Heart right ventricle (tissue), 16 donors: Measurements from ENCODE around the gene NEU2. TPM values are rescaled to one million over a fixed set of nuclear protein-coding genes. Genes with fewer than 3 reads are reported as not detected.

ENCODE experiments used
- ATAC-seq, 8 donors: fragments of 200-7000 bp; cut with Tn5 transposase; one replicate each; pipeline ENCODE4 v1.9.1; 2020; ENCODE audit warnings: mild to moderate bottlenecking in 8 of 8, moderate library complexity in 8 of 8, moderate number of reproducible peaks in 1 of 8
- DNase-seq, 2 donors: peaks; one replicate each; pipeline ENCODE4 v3.0.0-alpha.2; 2020
- H3K27ac ChIP-seq, 10 donors: fragments of 200-600 bp; sonication (generic) in 2 of 10; one replicate each; pipeline versions ENCODE4 v1.5.0 to v1.8.0; 2020 to 2022; ENCODE audit warnings: mild to moderate bottlenecking in 3 of 10
- H3K27me3 ChIP-seq, 7 donors: fragments of 200-600 bp; one replicate each; pipeline ENCODE4 v1.8.0; 2021 to 2022; ENCODE audit warnings: mild to moderate bottlenecking in 2 of 7
- H3K36me3 ChIP-seq, 9 donors: fragments of 200-600 bp; sonication (generic) in 1 of 9; one replicate each; pipeline versions ENCODE4 v1.5.0 to v1.8.0; 2020 to 2022; ENCODE audit warnings: mild to moderate bottlenecking in 2 of 9
- H3K4me1 ChIP-seq, 9 donors: fragments of 200-600 bp; sonication (generic) in 1 of 9; one replicate each; pipeline versions ENCODE4 v1.5.0 to v1.8.0; 2020 to 2022; ENCODE audit warnings: mild to moderate bottlenecking in 4 of 9
- H3K4me3 ChIP-seq, 10 donors: fragments of 200-600 bp; sonication (generic) in 2 of 10; one replicate each; pipeline versions ENCODE4 v1.5.0 to v1.8.0; 2020 to 2022; ENCODE audit warnings: mild to moderate bottlenecking in 7 of 10, moderate library complexity in 2 of 10
- H3K9me3 ChIP-seq, 11 donors: fragments of 200-600 bp in 10 of 11; sonication (generic) in 2 of 11; one replicate each; pipeline versions ENCODE4 v1.5.0 to v1.8.0; 2013 to 2022; ENCODE audit warnings: mild to moderate bottlenecking in 2 of 11, control low read depth in 1 of 11, moderate library complexity in 1 of 11
- WGBS, 2 donors: extraction: QIAGEN DNeasy Blood & Tissue Kit; methylation state at CpG; one replicate each; pipeline ENCODE4 v1.1.7; 2013; ENCODE audit warnings: inconsistent platforms in 1 of 2; 5-methylcytosine and 5-hydroxymethylcytosine counted together
- intact Hi-C, 10 donors: fragments of 100-400 bp; cut with DNase I; formaldehyde crosslinking; loops; one replicate each; pipeline versions ENCODE4 v1.11.1 to v1.14.2; 2022
- long read RNA-seq, 3 donors: library from polyadenylated mRNA; unstranded; transcript quantifications; one replicate each; pipeline ENCODE4 v2.0.0, GENCODE V29; 2020 to 2021
- polyA plus RNA-seq, 2 donors: library from polyadenylated mRNA; stranded (reverse); fragments of 200-250 nt; gene quantifications; one replicate each; pipeline ENCODE4 v1.2.3, GENCODE V29; 2013
- total RNA-seq, 10 donors: library from RNA; stranded (reverse); fragmentation: NEBNext Ultra II Directional in 3 of 10; extraction: Animal tissue kit (Norgen Biotek cat#: 25700) in 3 of 10; gene quantifications; one replicate each; pipeline versions ENCODE4 v1.2.1 to v1.2.4, GENCODE V29; 2021 to 2023
- TF ChIP-seq, protein P1 (sequence below), 9 donors: fragments of 200-600 bp; sonication (generic) in 2 of 9; IDR thresholded peaks; one replicate each; pipeline versions ENCODE4 v1.5.0 to v1.8.0; 2021 to 2022; ENCODE audit warnings: antibody characterized with exemption in 9 of 9, mild to moderate bottlenecking in 5 of 9, moderate library complexity in 1 of 9
- donor health status: Arrhythmogenic right ventricular cardiomyopathy.
- donor health status: ischemic (EF 13 %, LVEDD 7.1; RV severe dilation, severe dysfunction).
- donor health status: healthy with polysubstance abuse.
- donor health status: DM: no; HTN: yes; CAD: no.
- donor health status: DM: no; HTN: no; CAD: no.
- donor health status: ischemic (EF 25% LVEDD 6.9; RV normal size, moderate dysfunction).
- donor health status: ischemic (EF 25% LVEDD 5.7; RV mildly dilated, moderate dysfunction).
- donor health status: healthy.
- donor health status: DM: yes; HTN: yes; CAD: no.
- donor health status: Ischemic cardiomyopathy.
- donor health status: ischemic (EF 35%, LVEDD 5.7; RV mildly dilated, moderate dysfunction).
- donor health status: nonischemic (EF 11% LVEDD 7.7; RV severe dilation, severe dysfunction).
- donor health status: DM: yes; HTN: yes; CAD: no.
- donor health status: PGD.
- donor health status: ischemic (EF 29% LVEDD 5.4; RV normal size, mild dysfunction).
- donor health status: nonischemic (EF 23%, LVEDD 6.1; RV moderate dilation, normal function).

NEU2 gene
- not detected for total RNA-seq
- not detected for polyA plus RNA-seq
- long read RNA-seq, donor 1, result 0 reads
- long read RNA-seq, donor 2, result 0 reads
- long read RNA-seq, donor 3, result 0 reads

DNA sequence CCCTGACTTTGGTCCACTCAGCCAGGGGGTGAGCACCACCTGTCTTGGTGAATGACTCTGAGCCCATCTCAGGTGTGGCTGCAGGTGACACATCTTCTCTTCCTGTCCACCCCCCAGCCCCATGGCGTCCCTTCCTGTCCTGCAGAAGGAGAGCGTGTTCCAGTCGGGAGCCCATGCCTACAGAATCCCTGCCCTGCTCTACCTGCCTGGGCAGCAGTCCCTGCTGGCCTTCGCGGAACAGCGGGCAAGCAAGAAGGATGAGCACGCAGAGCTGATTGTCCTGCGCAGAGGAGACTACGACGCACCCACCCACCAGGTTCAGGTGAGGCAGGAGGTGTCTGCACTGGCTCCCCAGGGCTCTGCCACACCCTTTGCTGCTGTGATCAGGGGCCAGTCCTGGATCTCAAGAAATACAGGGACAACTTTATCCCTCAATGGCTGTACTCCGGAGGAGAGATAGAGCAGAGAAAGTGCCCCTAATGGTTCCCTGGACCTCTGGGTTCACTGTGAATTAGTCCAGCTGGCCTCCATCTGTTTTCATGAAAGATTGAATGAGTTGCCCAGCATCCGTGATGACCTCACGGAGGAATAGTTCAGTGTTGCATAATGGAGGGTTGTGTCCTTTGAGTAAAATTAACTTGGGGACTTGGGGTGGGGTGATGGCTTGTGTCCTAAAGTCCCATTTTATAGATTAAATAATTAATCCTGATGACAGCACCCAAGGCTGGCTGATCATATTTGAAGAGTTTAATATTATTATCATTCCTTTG, at the start of gene NEU2:
NEU2 (plus strand) TSS at position 122 of the 770 bp plus-strand sequence; CDS start at position 122, 0 bp downstream.
- 89 to 93% methylated on average over 13 of the region's 13 CpGs for WGBS, 2 donors
- Histone ChIP-seq H3K27me3 (no peaks in the 10 kb centered on the region), H3K9me3 (no peaks in the 10 kb centered on the region), H3K36me3 (no peaks in the 10 kb centered on the region), H3K27ac (no peak within 1 kb of the TSS), H3K4me3 (no peak within 1 kb of the TSS), H3K4me1 (no peaks in the 10 kb centered on the region)
- ATAC-seq, result no peak
- TF ChIP-seq, protein P1, sequence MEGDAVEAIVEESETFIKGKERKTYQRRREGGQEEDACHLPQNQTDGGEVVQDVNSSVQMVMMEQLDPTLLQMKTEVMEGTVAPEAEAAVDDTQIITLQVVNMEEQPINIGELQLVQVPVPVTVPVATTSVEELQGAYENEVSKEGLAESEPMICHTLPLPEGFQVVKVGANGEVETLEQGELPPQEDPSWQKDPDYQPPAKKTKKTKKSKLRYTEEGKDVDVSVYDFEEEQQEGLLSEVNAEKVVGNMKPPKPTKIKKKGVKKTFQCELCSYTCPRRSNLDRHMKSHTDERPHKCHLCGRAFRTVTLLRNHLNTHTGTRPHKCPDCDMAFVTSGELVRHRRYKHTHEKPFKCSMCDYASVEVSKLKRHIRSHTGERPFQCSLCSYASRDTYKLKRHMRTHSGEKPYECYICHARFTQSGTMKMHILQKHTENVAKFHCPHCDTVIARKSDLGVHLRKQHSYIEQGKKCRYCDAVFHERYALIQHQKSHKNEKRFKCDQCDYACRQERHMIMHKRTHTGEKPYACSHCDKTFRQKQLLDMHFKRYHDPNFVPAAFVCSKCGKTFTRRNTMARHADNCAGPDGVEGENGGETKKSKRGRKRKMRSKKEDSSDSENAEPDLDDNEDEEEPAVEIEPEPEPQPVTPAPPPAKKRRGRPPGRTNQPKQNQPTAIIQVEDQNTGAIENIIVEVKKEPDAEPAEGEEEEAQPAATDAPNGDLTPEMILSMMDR (IDR thresholded peaks at IDR 0.05), result no peak
- no peak for DNase-seq
- intact Hi-C loops, result loop anchor here in 1 of 10 donors (10.0 kb wide), 1 partner anchor 178 kb away; no protein-coding TSS in a partner anchor

DNA sequence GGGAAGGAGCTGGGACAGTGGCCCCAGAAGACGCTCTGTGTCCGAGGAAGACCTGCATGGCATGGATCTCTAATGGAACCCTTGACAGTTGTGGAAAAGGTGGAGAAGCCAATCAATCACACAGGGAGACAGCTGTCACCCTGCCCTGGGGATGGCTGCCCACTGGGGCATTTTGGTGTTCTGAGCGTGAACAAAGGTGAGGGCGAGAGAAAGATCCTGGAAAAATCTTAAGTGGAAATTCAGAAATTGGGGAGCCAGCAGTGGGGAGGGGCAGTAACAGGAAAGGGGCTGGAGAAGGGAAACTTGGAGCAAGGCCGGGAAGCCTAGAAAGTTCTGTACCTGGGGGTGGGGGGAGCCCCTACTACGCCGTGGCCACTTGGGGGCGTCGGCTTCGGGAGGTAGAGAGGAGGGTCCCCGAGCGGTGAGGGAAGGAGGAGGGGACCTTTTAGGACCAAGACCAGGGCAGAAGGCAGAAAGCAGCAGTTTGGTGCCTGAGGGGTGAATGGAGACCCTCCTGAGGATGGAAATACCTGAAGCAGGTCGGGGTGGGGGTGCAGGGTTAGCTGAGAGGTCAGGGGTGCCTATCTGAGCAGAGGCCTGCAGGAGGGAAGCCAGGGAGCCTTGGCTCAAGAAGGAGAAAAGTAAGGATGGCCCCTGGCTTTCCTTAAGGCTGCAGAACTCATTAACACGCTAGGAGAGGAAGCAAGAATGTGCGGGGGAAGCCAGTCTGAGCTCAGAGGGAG, 49.4 kb upstream of the NEU2 start:
- ATAC-seq, result no peak
- Histone ChIP-seq H3K9me3 (peaks cover 0 to 7% (median 0%) of the 10 kb centered on the region in 11 donors), H3K36me3 (no peaks in the 10 kb centered on the region), H3K27me3 (peaks cover 0 to 70% (median 31%) of the 10 kb centered on the region in 7 donors), H3K27ac (no peak overlapping the region), H3K4me3 (no peak overlapping the region), H3K4me1 (no peaks in the 10 kb centered on the region)
- no peak for DNase-seq
- TF ChIP-seq, protein P1 (IDR thresholded peaks at IDR 0.05), result no peak
- WGBS, 2 donors, result 26 to 29% methylated on average over 15 of the region's 15 CpGs
- intact Hi-C loops, result no loop called here

DNA sequence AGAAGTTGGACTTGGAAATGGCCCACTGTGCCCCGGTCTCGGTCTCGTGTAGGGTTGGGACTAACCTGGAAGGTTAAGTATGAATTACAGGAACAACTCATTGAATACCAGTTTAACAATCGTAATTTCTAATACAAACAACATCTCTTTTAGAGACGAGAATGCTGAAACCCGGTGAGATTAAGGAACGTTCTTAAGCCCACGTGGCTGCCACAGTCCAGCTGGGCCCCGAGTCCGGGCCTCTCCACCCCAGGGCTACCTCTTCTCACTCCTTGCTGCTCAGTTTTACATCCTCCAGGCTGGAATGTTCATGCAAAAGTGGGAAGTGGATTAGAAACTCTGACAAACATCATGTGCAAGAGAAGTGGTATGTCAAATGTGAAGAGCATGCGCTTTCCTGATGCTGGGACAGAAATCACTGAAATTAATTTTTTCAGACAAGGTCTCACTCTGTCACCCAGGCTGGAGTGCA, 48.8 kb upstream of the NEU2 start:
- intact Hi-C loops, result no loop called here
- Histone ChIP-seq H3K9me3 (peaks cover 0 to 7% (median 0%) of the 10 kb centered on the region in 11 donors), H3K4me1 (no peaks in the 10 kb centered on the region), H3K4me3 (no peak overlapping the region), H3K36me3 (no peaks in the 10 kb centered on the region), H3K27ac (no peak overlapping the region), H3K27me3 (peaks cover 0 to 65% (median 31%) of the 10 kb centered on the region in 7 donors)
- TF ChIP-seq, protein P1 (IDR thresholded peaks at IDR 0.05), result no peak
- 52 to 55% methylated on average over 11 of the region's 11 CpGs for WGBS, 2 donors
- ATAC-seq (no peak), DNase-seq (no peak)

DNA sequence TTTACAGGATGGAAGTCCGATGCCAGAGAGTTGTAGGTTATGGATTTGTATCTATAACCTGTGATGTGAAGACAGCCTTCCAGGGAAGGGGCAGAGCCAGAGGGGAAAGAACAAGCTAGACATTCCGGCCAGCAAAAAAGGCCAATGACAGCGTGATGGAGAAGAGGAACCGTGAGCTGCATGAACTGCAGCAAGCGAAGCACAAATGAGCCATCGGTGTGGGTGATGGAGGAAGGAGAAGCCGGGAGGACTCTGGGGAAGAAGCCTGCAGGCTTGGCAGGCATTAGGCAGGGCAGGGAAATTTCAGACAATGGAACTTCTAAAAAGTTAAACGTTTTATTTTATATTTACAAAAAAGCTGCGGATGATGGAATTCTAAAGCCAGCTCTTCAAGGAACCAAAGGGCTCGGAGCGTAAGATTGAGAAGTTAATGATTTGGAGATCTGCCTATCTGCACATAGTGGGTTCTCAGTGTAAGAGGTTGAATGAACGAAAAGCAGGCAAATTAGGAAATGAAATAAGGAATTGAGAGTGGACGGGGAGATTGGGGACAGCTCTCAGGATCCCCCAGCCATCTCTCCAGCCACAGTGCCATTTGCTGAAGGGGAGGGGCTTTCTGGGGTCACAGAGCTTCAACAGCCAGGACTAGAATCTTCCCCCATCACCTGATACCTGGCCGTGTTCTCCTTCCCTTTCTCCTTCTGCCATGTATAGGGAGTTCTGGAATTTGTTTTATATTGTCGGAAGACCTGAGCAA, 47.8 kb upstream of the NEU2 start:
- intact Hi-C loops, result no loop called here
- TF ChIP-seq, protein P1 (IDR thresholded peaks at IDR 0.05), result no peak
- Histone ChIP-seq H3K4me3 (no peak overlapping the region), H3K4me1 (no peaks in the 10 kb centered on the region), H3K27me3 (peaks cover 0 to 61% (median 31%) of the 10 kb centered on the region in 7 donors), H3K9me3 (peaks cover 0 to 7% (median 0%) of the 10 kb centered on the region in 11 donors), H3K36me3 (no peaks in the 10 kb centered on the region), H3K27ac (no peak overlapping the region)
- DNase-seq (no peak), ATAC-seq (no peak)
- WGBS, 2 donors, result 85% methylated on average over 15 of the region's 15 CpGs
